HG03045 (cell line): ENCODE data around the gene DDX20.

Experiments used
- ATAC-seq: cut with Tn5 transposase; IDR thresholded peaks from one replicate; pipeline ENCODE4 v1.9.1; 2021; ENCODE audit warnings: mild to moderate bottlenecking, moderate library complexity; ENCODE audit not compliant: unreplicated experiment

DDX20 gene, protein sequence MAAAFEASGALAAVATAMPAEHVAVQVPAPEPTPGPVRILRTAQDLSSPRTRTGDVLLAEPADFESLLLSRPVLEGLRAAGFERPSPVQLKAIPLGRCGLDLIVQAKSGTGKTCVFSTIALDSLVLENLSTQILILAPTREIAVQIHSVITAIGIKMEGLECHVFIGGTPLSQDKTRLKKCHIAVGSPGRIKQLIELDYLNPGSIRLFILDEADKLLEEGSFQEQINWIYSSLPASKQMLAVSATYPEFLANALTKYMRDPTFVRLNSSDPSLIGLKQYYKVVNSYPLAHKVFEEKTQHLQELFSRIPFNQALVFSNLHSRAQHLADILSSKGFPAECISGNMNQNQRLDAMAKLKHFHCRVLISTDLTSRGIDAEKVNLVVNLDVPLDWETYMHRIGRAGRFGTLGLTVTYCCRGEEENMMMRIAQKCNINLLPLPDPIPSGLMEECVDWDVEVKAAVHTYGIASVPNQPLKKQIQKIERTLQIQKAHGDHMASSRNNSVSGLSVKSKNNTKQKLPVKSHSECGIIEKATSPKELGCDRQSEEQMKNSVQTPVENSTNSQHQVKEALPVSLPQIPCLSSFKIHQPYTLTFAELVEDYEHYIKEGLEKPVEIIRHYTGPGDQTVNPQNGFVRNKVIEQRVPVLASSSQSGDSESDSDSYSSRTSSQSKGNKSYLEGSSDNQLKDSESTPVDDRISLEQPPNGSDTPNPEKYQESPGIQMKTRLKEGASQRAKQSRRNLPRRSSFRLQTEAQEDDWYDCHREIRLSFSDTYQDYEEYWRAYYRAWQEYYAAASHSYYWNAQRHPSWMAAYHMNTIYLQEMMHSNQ

DNA sequence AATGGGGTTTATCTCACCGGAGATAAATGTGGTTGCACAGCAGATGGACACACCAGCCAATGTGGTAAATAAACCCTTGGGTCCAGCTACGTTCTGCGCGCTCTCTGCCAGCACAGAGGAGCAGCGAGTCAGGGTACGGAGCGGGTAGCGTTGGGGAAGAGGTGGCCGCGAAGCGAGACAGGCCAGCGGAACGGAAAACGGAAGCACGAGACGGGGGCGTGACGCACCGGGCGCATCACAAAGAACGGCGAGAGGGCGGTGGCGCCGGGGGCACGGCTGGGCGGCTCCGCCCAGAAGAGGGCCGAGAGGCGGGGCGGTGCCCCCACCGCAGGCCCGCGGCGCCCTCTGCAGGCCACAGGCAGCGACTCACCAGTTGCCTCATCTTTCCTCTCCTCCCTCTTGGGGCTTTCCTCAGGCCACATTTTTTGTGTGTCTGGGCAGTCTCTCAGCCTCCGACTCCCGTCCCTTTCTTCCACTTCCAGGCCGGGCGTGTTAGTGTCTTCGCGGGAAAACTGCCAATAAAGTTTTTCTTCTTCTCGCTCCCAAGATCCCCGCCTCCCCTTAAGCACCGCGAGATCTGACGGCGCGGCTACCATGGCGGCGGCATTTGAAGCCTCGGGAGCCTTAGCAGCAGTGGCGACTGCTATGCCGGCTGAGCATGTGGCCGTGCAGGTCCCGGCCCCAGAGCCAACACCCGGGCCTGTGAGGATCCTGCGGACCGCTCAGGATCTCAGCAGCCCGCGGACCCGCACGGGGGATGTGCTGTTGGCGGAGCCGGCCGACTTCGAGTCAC lies at the start of gene DDX20:
TSS of gene DDX20 (plus strand) at position 571 of the 793 bp plus-strand sequence. CDS start at position 595, 24 bp downstream.
- ATAC-seq: peak; percentile 89

DNA sequence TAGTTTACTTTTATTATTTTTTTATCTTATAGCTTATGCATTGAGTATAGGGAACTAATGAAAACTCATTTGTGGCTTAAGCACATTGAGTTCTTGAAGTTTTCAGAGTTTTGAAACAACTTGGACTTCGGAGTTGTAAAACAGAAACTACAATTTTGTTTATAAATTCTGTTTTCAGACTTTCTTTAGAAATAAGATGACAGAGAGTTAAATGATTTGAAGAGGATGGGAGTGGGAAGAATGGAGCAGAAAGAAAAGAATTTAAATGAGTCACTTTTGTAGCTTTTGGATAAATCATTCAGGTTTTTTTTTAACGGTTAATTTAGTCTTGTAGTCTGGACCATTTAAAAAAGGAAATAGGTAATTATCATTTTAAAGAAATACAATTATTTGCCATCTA lies 48.8 kb upstream of the DDX20 start:
- ATAC-seq: no peak

DNA sequence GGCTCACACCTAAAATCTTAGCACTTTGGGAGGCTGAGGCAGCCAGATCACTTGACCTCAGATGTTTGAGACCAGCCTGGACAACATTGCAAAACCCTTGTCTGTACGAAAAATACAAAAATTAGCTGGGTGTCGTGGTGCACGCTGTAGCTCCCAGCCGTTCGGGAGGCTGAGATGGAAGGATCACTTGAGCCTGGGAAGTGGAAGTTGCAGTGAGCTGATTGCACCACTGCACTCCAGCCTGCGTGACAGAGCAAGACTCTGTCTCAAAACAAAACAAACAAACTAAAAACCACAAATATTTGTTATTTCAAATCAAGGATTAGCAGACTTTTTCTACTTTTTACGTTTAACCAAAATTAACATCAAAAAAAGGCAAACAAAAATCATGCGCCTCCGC lies 47.8 kb upstream of the DDX20 start:
- no peak for ATAC-seq

DNA sequence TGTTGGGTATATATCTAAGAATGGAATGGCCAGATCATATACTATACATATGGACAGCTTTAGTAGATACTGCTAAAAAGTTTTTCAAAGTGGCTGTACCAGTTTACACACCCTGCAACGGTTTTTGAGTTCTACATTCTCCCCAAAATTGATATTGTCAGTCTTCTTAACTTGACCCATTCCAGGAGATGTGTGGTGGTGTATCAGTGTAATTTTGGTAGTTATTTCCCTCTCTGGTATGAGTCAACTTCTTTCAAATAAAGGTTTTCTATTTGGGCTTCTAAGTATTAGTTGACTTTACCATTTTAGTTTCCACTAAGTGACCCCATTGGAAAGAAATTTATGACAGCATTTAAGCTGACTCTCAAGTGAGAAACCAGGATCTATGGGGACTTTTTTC lies 45.7 kb upstream of the DDX20 start:
- no peak for ATAC-seq

DNA sequence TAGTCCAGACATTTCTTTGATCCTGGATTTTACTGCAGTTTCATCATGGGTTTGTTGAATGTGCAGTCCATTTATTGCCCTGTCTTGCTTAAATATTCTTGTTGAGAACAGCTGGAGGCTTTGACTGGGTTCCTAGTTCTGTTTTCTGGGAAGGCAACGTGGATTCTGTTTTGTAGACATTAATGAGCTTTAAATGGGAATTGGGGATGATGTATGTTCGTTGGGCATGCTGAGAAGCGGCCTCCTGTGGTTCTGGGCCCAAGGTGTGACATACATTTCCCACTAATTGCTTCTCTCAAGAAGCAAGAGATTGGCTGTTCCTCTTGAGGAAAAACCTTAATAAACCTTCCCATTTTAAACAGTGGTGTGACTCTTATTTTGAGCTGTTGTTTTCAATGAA lies 39.4 kb upstream of the DDX20 start:
- ATAC-seq: no peak

DNA sequence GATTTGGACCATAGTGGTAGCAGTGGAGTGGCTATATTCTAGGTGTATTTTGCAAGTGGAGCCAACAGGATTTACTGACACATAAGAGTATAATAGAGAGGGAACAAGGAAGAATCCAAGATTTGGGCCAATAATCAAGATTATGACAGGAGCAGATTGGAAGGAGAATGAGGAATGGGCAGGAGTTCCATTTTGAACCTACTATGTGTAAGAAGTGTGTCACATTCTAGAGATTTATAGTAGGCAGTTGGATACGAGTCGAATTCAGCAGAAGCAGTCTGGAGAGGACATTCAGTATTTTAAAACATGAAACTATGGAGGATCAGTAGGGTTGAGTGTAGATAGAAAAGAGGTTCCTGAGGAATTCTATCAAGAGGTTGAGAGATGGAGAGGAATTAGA lies 38.3 kb upstream of the DDX20 start:
- ATAC-seq: no peak

DNA sequence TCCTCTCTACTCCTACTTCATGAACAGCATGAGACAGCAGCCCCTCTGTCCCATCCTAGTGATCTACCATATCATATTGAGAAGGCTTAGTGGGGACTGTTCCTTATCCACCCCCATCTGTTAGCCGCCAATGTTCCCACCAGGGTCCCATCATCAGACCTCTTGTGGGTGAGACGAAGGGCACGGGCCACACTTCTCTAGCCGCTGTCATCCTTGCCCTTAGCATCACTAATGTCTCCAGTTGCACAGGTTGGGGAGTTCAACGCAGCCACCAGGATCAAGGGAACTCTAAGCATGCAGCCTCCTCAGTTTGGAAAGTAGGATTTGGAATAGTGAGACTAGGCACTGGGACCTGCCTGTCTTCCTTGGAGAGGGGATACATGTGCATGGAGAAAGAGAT lies 36.6 kb upstream of the DDX20 start:
- ATAC-seq: no peak

DNA sequence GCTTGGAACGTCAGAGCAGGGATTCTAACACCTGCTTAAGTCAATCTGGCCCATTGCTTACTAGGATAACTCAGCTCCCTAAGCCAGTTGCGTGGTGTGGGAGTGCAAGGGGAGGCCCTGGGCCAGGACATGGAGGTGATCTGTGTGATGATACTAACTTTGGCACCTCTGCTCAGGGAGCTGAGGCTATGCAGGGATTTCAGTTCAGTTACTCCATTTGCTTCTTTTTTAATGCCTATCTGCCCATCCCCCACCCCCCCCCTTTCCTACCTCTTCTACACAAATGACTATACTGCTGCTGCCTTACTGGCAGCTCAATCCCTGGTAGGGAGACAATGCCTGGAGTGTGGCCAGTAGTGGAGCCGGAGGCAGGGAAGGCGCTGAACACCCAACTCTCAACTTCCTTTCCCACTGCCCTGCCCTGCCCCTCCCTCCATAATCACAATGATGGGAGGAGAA lies 36.0 kb upstream of the DDX20 start:
- no peak for ATAC-seq

DNA sequence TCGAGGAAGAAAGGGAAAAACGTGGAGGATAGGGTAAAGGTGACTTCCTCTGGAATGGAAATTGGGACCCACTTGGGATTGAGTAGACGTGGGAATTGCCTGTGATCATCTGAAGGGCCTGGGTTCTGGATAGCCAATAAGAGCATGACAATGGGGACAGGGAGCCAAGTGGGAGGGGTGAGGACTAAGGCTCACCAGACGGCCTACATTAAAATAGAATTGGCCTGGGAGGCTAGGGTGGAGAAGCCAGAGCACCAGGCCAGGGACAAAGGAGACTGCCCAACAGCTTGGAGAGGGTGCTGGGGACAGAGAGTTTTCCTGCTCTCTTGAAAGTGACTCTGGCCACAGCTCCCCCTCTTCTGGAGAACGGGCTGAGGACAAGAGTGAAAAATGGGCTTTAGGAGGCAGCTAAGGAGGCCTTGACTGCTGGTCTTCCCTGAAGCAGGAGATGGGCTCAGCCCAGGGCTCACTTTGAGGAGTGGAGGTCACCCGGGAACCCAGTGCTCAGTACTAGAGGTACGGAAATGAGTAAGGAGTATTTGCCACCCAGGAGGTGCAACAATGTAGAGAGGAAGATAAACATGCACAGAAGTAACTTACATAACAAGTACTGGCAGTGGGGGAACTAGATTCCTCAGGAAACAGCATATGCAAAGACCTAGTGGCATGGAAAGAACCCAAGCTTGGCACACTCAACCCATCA lies 35.3 kb upstream of the DDX20 start:
- ATAC-seq: no peak

DNA sequence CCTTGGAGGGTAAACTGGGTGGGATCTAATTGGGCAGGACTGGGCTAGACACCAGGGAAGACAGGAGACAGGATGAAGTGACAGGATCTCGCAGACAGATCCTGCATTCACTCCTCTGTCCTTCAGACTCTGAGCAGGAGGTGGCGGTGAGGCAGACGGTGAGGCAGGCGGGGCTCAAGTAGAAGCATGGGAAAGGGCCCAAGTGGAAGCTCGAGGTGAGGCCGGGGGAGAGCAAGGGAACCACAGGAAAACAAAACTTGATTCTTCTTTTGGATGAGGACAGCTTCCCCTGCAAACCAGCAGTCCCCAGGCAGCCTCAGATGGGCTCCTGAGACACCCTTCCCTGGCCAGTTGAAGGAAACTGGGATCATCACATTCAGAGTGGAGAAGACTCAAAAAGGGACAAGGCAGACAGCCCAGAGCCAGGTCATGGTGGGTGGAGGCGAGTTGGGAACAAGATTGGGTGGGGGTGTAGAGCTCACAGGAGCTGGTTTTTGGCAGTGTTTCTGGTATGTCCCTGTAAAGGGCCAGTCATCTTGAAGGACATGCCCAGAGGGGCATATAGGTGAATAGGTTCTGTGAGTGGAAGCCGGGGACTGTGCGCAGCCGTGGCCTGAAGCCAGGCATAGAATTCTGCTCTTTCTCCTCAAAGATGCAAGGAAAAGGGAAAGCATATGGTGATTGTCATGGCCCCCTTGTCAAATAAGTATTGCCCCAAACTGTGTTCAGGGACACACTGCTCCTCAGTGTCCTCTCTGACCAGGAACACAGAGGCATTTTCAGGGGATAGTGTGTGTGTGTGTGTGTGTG lies 34.5 kb upstream of the DDX20 start:
- no peak for ATAC-seq

DNA sequence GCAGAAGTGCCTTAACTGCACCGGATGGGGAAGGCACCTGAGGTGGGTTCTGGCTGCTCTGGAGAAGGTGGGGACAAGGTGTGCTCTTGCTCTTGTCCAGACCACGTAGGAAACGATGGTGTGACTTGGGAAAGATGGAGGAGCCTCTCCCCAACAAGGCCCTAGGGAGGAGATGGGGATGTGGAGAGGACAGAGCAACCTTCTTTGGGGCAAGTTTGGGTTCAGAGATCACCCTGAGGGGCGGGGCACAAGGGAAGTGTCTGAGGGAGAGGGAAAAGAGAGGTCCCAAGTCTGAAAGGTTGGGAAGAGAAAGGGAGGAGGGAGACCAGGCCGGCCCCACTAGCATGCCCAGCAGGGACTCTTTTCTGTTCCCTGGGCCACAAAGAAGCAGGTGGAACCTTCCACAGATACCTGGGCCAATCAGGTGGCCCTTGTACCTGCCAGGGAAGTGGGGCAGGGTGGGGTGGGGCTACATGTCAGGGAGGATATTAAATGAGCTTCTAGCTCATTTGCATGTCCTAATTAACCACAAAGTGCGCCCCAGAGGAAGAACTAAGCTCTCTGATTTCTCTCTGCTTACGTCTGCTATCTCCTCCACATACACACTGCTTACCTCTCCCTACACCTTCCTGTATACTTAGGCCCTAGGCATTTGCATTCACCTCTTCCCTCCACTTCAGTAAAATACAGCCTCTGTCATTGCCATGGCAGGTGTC lies 32.5 kb upstream of the DDX20 start:
- ATAC-seq: no peak

DNA sequence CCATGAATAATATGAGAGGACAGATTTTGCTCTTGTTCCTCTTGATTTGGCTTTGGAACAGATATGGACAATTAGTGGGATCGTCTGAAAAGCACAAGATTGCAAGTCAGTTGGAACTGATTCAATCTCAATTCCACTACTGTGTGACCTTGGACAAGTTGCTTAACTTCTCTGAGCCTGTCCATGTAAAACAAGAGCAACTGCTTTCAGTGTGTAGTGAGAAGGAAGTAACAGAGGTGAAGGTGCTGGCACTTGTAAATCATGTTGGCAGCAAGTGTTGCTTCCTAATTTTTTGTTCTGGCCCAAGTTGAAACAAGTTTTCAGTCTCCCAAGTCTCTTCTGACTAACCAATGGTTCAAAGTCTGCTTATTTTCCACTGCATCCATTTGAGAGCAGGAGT lies 31.8 kb upstream of the DDX20 start:
- no peak for ATAC-seq

DNA sequence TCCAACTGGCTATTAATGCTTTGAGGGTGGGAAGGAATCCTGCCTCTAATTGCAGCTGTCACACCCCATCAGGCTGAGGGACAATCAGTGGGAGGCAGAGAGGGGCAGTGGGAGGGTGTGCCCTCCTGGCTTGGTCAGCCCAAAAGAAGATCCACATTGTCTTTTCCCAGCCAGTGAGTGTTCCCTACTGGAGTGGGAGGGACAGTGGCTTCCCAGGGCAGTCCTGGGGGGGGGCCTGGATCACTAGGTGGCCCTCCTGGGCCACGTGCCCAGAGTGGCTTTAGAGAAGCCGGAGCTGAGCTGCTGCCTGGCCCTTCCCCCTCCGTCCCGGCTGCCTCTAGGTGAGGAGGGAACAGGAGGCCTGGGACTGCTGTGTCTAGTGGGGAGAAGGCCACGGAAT lies 30.5 kb upstream of the DDX20 start:
- no peak for ATAC-seq

DNA sequence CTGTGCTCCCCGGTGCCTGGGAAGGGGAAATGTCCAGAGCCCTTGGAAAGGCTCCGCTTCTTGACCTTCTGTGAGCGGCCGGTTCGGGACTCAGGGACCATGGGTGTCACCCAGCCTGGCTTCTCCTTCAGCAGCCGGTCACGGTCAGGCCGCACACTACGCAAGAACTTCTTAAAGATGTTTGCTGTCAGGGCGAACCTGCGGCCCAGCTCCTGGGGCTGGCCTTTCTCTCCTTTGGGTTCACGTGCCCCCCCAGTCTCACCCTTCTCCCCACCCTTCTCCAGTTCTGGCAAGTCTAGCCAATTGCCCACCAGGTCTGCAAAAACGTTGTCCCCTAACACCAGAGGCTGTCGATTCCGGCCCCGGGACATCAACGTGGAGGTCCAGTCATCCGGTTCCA lies 28.6 kb upstream of the DDX20 start:
- no peak for ATAC-seq

DNA sequence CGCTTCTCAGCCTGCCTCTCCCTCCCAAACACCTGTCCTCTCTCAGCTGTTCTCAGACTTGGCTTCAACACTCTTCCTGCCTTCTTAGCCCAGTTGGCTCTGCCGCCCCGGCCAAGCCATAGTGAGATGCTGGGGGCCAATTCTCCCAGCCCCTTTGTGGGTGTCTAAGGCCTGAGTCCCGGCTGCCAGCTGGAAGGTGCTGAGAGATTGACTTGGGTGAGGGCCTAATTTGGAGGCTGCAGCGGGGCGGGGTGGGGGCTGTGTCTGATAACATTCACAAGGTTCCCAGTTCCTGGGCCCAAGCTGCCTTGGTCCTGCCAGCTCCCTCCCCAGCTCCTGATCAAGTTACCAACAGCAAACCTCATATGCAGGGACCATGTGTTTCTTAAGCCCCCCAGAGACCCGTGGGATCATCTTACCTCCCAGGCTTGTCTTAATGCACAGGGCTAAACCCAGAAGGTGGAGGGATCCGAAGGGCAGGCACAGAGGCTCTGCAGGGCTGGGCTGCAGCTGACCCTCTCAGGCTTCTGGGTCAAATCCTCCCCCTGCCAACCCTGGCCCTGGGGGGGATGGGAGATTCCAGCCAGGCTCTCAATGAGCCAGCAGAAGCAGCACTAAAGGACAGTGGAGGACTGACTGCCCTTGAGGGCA lies 26.3 kb upstream of the DDX20 start:
- no peak for ATAC-seq

DNA sequence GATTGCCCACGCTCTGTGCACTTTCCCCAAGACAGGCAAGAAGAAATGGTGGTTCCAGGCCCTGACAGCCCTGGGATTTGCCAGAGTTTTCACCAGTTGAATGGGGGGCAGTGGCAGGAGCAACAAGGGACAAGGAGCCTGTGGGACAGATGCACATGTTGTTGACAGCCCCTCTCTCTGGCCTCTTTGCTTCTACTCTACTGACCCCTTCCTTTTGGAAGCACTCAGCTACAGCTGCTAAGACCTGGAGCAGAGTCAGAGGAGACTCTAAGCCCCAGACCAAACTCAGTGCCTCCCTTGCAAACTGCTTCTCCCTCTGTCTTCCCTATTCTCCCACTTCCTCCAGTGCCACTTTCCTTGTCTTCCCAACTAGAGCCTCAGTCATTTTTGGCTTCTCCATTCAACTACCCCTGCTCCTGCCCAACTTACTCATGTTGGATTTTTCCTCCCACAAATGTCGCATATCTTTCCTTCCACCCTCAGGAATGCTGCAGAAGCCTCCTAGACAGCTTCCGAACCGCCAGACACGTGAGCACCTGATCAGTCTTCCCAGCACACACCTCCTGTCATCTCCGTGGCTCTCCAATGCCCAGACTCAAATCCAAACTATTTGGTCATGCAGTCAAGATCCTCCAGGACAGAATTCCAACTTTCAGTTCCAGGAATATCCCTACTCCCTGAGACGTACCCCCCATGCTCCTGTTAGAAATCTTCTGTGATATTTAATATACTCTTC lies 25.6 kb upstream of the DDX20 start:
- no peak for ATAC-seq

DNA sequence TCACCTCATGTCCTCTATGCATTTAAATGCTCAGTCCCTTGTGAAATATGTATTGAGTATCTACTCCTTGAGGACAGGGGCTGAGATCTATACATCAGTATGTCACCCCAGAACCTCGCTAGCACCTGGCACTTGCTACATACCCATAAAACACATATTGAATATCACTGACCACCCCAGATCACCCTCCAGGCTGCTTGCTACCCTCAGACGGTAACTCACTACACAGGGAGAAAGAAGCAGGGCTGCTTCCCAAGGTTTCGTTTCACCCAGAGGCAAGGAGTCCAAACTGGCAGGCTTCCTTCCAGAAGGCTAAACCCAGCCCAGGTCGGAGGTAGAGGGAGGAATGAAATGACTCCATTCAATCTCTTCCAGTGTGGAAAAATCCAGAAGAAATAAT lies 25.0 kb upstream of the DDX20 start:
- no peak for ATAC-seq

DNA sequence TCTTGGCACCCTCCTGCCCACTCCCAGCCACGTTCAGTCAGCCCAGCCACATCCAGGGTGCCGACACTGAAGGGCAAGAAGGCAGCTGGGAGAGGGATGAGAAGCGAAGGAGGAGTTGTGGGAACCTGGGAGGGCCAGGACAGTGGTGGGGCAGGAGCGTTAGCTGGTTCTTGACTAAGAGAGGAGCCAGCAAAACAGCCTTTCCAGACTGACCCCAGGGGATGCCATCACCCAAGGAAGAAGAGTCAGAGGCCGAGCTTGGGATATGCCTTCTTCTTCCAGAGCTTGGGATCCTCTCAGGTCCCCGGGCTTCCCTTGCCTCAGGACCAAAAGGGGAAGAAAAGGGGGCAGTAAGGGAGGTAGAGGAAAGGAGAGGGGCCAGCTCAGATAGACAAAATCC lies 23.7 kb upstream of the DDX20 start:
- ATAC-seq: no peak
